NT2/D1 (cell line): Measurements from ENCODE around the gene MORF4L1.
A peak's percentile ranks its signal among the peaks of the same experiment; 100 is the strongest.

Experiments used
- DNase-seq: peaks from one replicate; pipeline ENCODE4 v3.0.0-alpha.2; 2011; ENCODE audit warnings: low read depth, low spot score
- H3K27me3 ChIP-seq: 2 replicates; pipeline ENCODE4 v1.6.0; 2011; ENCODE audit warnings: mild to moderate bottlenecking; ENCODE audit not compliant: insufficient read length, insufficient read depth
- H3K36me3 ChIP-seq: 2 replicates; pipeline ENCODE4 v1.6.1; 2011; ENCODE audit warnings: mild to moderate bottlenecking, low read length, mixed read lengths; ENCODE audit not compliant: insufficient read depth, insufficient read length
- H3K4me1 ChIP-seq: 2 replicates; pipeline ENCODE4 v1.5.1; 2011; ENCODE audit not compliant: insufficient read depth, insufficient read length
- H3K4me3 ChIP-seq: 2 replicates; pipeline ENCODE4 v1.5.1; 2011; ENCODE audit warnings: low read depth; ENCODE audit not compliant: insufficient read length
- H3K9ac ChIP-seq: 2 replicates; pipeline ENCODE4 v1.6.0; 2011; ENCODE audit warnings: low read depth; ENCODE audit not compliant: insufficient read length
- H3K9me3 ChIP-seq: 2 replicates; pipeline ENCODE4 v1.5.1; 2011; ENCODE audit warnings: mild to moderate bottlenecking, low read length; ENCODE audit not compliant: insufficient read depth
- SUZ12 ChIP-seq: IDR thresholded peaks from 2 replicates; pipeline ENCODE4 v1.6.1; 2011; ENCODE audit not compliant: insufficient read length, insufficient read depth; ENCODE audit errors: extremely low read depth
- YY1 ChIP-seq: IDR thresholded peaks from 2 replicates; pipeline ENCODE4 v1.6.1; 2011; ENCODE audit not compliant: insufficient read length, insufficient read depth
- ZNF274 ChIP-seq: IDR thresholded peaks from 2 replicates; pipeline ENCODE4 v1.6.1; 2011; ENCODE audit warnings: mild to moderate bottlenecking, low read depth, low read length

Gene MORF4L1

DNA sequence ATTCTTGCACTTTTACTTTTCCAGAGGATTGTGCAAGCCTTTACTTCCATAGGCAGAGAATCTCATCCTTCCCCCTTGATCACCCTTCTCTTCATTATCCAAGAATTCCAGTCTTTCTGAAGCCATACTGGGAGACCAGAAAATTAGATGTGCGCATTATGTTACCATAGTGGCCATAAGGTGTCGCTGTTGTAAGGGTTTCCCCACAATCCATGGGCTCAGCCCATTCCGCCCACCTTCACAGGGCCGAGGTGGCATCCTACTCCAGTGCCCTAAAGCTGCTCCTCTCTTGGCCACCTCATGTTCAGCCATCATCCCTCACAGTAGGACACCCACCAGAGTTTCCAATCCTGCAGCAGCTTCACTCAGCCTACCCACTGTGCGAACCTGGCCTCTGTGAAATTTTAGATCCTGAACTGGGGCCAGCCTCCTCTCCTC lies 37.1 kb downstream of the MORF4L1 start:
- no peak overlapping the region for H3K9ac ChIP-seq
- DNase-seq = peak; percentile 46
- H3K4me1 ChIP-seq = peaks cover 8% of the 10 kb centered on the region
- H3K9me3 ChIP-seq = no peaks in the 10 kb centered on the region
- no peak overlapping the region for H3K4me3 ChIP-seq
- TF ChIP-seq YY1 (no peak), ZNF274 (no peak), SUZ12 (no peak)
- no peaks in the 10 kb centered on the region for H3K27me3 ChIP-seq
- peaks cover 55% of the 10 kb centered on the region for H3K36me3 ChIP-seq

DNA sequence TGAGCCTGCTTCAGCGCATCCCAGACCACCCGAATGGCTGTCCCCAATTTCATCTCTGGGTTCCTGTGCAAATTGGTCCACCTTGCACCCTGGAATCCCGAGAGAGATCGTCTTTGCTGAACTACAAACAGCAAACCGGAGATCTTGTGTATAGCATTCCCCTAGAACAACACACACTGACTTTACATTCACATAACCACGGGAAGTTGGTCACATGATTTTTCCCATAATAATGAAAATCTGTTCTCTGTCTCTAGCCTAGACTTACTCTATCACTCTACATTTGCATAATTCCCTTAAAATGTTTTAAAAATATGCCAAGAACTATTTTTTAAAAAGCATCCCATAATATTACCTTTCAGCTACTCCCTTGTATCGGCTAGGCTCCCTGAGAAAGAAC lies 37.6 kb downstream of the MORF4L1 start:
- H3K4me3 ChIP-seq = no peak overlapping the region
- DNase-seq = no peak
- no peak for TF ChIP-seq ZNF274
- TF ChIP-seq SUZ12 = no peak
- TF ChIP-seq YY1 = no peak
- no peaks in the 10 kb centered on the region for H3K27me3 ChIP-seq
- peaks cover 8% of the 10 kb centered on the region for H3K4me1 ChIP-seq
- peaks cover 59% of the 10 kb centered on the region for H3K36me3 ChIP-seq
- no peaks in the 10 kb centered on the region for H3K9me3 ChIP-seq
- no peak overlapping the region for H3K9ac ChIP-seq

DNA sequence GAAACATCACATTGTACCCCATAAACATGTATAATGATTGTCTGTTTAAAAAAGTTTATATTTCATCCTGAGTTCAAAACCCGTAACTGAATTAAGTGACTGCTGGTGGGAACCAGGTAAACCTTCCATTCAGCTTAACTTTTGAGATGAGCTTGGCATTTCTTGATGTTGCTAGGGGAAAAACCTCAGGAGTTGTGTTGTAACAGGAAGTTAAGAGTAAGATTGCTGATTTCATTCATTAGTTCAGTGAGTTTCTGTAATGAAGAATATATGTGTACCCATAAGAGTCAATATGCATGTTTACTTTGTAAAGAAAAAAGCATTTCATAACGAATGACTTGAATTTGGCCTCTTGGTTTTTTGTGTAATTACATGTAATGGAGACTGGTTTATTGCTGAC lies 39.6 kb downstream of the MORF4L1 start:
- Histone ChIP-seq H3K9me3 (no peaks in the 10 kb centered on the region), H3K36me3 (peaks cover 45% of the 10 kb centered on the region), H3K4me3 (no peak overlapping the region), H3K9ac (no peak overlapping the region), H3K27me3 (no peaks in the 10 kb centered on the region), H3K4me1 (peaks cover 8% of the 10 kb centered on the region)
- TF ChIP-seq SUZ12 = no peak
- TF ChIP-seq YY1 = no peak
- no peak for TF ChIP-seq ZNF274
- DNase-seq = no peak

DNA sequence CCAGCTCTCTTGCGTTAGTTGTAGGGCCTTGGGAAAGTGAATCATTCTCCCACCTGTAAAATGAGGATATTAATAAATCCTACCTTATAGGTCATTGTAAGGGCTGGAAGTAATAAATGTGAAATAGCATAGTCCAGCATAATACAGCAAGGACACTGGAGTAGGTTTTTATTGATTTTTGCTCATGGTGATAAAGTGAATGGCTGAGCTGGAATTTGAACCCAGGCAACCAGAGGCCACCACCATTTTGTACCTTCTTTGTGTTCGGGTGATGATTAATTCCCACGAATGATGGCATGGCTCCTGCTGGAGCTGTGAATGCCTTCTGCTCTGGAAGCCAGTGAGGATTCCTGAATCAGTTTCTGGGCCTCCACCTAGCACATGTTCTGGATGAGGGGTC lies 40.3 kb downstream of the MORF4L1 start:
- Histone ChIP-seq H3K9me3 (no peaks in the 10 kb centered on the region), H3K4me3 (no peak overlapping the region), H3K4me1 (peaks cover 8% of the 10 kb centered on the region), H3K27me3 (no peaks in the 10 kb centered on the region), H3K9ac (no peak overlapping the region), H3K36me3 (peaks cover 46% of the 10 kb centered on the region)
- TF ChIP-seq SUZ12 (no peak), ZNF274 (no peak), YY1 (no peak)
- DNase-seq = no peak

DNA sequence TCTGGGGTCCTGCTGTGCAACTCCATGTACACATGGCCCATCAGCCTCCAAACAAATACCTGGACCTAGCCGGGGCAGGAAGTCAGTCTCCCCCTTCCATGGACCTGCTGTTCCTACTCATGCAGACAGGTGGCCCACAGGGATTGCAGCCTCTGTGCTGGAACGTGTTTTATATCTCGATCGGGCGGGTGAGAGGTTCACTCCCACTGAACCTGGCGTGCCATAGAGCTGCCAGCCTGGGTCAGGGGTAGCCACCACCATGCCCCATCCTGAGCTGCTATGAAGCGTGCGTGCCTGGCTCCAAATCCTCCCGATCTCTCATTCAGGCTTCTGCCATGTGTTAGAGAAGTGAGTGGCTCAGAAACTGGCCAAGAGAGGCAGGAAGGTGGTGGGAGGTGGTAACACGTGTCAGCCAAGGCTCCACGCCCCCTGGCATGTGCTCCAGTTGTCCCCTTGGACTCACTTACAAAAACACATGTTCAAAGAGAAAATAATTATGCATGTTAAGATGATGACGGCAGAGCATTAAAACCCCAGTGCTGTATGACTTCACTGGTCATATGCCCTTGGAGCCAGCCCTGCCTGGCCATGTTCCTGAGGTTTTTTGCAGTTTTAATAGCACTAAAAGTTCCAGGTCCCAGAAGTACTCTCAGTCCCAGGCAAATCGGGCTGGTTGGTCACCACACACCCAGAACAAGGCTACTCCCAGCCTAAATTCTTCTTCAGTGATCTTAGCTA lies 41.5 kb downstream of the MORF4L1 start:
- TF ChIP-seq SUZ12 = no peak
- no peak for TF ChIP-seq ZNF274
- no peak for TF ChIP-seq YY1
- no peak for DNase-seq
- Histone ChIP-seq H3K9ac (no peak overlapping the region), H3K9me3 (no peaks in the 10 kb centered on the region), H3K36me3 (peaks cover 40% of the 10 kb centered on the region), H3K4me3 (no peak overlapping the region), H3K4me1 (peaks cover 8% of the 10 kb centered on the region), H3K27me3 (no peaks in the 10 kb centered on the region)

DNA sequence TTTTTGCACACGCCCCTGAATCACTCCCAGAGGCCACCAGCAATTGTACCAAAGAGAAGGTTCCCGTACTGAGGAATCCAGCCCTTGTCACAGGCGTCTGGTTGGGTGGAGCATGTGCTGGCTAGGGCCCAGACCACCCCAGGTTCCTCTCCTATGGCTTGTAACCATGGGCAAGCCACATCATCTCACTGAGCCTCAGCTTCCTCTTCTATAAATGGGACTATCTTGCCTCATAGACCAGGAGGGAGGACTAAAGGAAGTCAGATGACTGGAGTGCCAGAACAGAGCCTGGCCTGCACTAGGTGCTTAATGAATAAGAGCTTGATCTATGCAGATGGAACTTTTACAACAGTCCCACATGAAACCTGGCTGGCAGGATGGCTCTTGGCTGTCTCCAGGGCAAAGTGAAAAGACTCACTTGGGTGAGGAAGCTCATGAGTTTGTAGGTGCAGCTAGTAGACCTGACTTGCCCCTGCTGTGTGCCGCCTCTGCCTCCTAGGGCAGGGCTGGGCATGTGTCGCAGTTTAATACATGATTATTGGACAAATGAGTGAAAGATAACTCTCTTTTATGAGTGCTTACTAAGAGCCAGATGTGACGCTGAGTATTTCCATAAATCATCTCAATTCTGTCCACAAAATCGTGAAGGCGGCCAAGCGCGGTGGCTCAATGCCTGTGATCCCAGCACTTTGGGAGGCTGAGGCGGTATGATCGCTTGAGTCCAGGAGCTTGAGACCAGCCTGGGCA lies 42.8 kb downstream of the MORF4L1 start:
- Histone ChIP-seq H3K4me1 (no peaks in the 10 kb centered on the region), H3K9me3 (no peaks in the 10 kb centered on the region), H3K4me3 (no peak overlapping the region), H3K27me3 (no peaks in the 10 kb centered on the region), H3K9ac (no peak overlapping the region), H3K36me3 (peaks cover 30% of the 10 kb centered on the region)
- no peak for TF ChIP-seq ZNF274
- TF ChIP-seq YY1 = no peak
- no peak for TF ChIP-seq SUZ12
- DNase-seq = no peak

DNA sequence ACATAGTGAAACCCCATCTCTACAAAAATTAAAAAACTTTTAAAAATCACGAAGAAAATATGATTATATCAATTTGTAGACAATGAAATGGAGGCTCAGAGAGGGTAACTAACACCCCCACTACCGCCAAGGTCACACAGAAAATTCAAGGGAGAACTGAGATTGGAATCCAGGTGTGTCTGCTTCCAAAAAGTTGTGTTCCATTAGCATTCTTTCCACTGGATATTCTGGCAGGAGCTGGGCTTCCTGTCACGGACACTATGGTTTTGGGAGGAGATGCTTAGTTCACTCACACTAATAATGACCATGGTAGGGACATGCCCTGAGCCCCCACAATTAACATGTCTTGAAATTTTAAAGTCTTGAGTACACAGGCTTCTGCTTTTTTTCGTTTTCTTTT lies 43.4 kb downstream of the MORF4L1 start:
- Histone ChIP-seq H3K9ac (no peak overlapping the region), H3K9me3 (no peaks in the 10 kb centered on the region), H3K4me3 (no peak overlapping the region), H3K4me1 (no peaks in the 10 kb centered on the region), H3K36me3 (peaks cover 29% of the 10 kb centered on the region), H3K27me3 (no peaks in the 10 kb centered on the region)
- TF ChIP-seq ZNF274 (no peak), SUZ12 (no peak), YY1 (no peak)
- DNase-seq = no peak

DNA sequence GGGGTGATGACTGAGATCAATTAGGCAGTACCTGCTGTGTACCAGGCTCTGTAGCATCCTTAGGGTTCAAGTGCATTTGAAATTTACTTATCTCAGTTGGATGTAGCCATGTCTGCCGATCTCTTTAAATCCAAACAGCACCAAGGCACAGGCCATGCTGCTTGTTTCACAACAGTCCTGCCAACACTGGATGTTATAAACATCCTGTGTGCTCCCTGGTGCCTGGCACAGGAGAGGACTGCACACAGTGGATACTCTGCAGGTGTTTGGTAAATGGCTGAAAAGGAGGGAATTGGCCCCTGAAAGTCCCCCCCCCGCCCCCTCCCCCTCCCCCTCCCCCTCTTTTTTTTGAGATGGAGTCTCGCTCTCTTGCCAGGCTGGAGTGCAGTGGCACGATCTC lies 45.2 kb downstream of the MORF4L1 start:
- Histone ChIP-seq H3K9ac (no peak overlapping the region), H3K27me3 (no peaks in the 10 kb centered on the region), H3K36me3 (peaks cover 41% of the 10 kb centered on the region), H3K9me3 (no peaks in the 10 kb centered on the region), H3K4me1 (no peaks in the 10 kb centered on the region), H3K4me3 (no peak overlapping the region)
- DNase-seq = no peak
- TF ChIP-seq YY1 (no peak), ZNF274 (no peak), SUZ12 (no peak)
